GM18511 (cell line): ENCODE results near the gene AKR1E2.
"Not testable (repeated sequence)": the region's sequence is repeated elsewhere in the genome, so short reads cannot be mapped to it uniquely, and the experiment has no call there.

Experiments used
- ATAC-seq: cut with Tn5 transposase; IDR thresholded peaks from one replicate; pipeline ENCODE4 v1.9.1; 2021; ENCODE audit warnings: mild to moderate bottlenecking, moderate library complexity; ENCODE audit not compliant: unreplicated experiment

The AKR1E2 gene

GRCh38 chr10:4813023-4813422 lies 13.0 kb upstream of the AKR1E2 start:
- no peak for ATAC-seq

GRCh38 chr10:4813496-4813895 lies 12.5 kb upstream of the AKR1E2 start:
- ATAC-seq, result no peak

GRCh38 chr10:4815646-4816180 lies 10.3 kb upstream of the AKR1E2 start:
- not testable (repeated sequence) for ATAC-seq

GRCh38 chr10:4816966-4817365 lies 9.0 kb upstream of the AKR1E2 start:
- ATAC-seq, result no peak

GRCh38 chr10:4819067-4819466 lies 6.9 kb upstream of the AKR1E2 start:
- no peak for ATAC-seq

- ATAC-seq, result no peak
These were observed 6.3 kb upstream of the AKR1E2 start for GRCh38 chr10:4819707-4820106.

- no peak for ATAC-seq
These were observed 5.1 kb upstream of the AKR1E2 start for GRCh38 chr10:4820804-4821401.

- no peak for ATAC-seq
These were observed 3.8 kb upstream of the AKR1E2 start for GRCh38 chr10:4822208-4822607.

- no peak for ATAC-seq
These were observed 1.2 kb upstream of the AKR1E2 start for GRCh38 chr10:4824791-4825310.

- no peak for ATAC-seq
These were observed 545 bp upstream of the AKR1E2 start for GRCh38 chr10:4825456-4825867.

GRCh38 chr10:4826792-4827324 lies 851 bp downstream of the AKR1E2 start:
- no peak for ATAC-seq

GRCh38 chr10:4828005-4828404 lies 2.0 kb downstream of the AKR1E2 start:
- no peak for ATAC-seq

GRCh38 chr10:4830551-4830950 lies 4.5 kb downstream of the AKR1E2 start:
- no peak for ATAC-seq

- no peak for ATAC-seq
These were observed 5.1 kb downstream of the AKR1E2 start for GRCh38 chr10:4831091-4831490.

- no peak for ATAC-seq
These were observed 7.3 kb downstream of the AKR1E2 start for GRCh38 chr10:4833286-4833685.

GRCh38 chr10:4834898-4835405 lies 8.9 kb downstream of the AKR1E2 start:
- no peak for ATAC-seq

GRCh38 chr10:4835494-4835918 lies 9.5 kb downstream of the AKR1E2 start:
- no peak for ATAC-seq

GRCh38 chr10:4836416-4836969 lies 10.5 kb downstream of the AKR1E2 start:
- ATAC-seq, result no peak

- no peak for ATAC-seq
These were observed 11.5 kb downstream of the AKR1E2 start for GRCh38 chr10:4837551-4837950.

GRCh38 chr10:4838743-4839142 lies 12.7 kb downstream of the AKR1E2 start:
- no peak for ATAC-seq

- no peak for ATAC-seq
These were observed 13.3 kb downstream of the AKR1E2 start for GRCh38 chr10:4839353-4839752.

GRCh38 chr10:4840151-4840550 lies 14.1 kb downstream of the AKR1E2 start:
- no peak for ATAC-seq
